A204.1 (cell line): Measurements from ENCODE around the gene TTLL11.

Source experiments
- FAIRE-seq: peaks from 2 replicates; lab custom pipeline; 2012; peaks lifted over from hg19 to GRCh38; lab: Jason Lieb, UNC

Gene TTLL11

GRCh38 chr9:121852651-121853616 lies 240.2 kb downstream of the TTLL11 start:
- no peak for FAIRE-seq

- FAIRE-seq: no peak
These were observed 240.9 kb downstream of the TTLL11 start for GRCh38 chr9:121852241-121852640.

DNA sequence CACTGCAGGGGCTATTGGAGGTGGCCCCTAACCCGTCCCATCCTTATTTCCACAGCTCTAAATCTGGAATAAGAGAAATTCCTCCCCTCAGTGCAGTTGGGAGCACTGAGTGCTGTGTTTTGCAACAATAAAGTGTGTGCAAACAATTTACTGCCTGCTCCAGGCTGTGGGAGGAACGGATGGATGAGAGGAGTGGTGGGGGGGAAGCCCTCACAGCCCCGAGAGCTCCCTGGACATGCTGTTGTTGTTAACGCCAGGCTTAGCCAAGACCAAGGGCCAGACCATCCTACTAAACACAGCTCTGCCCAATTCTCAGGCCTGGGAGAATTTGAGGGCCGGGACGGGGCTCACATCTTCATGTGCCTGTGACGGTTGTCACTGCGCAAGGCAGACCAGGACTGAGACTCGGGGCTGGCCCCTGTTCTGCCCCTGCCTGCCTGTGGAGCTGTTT lies 241.4 kb downstream of the TTLL11 start:
- FAIRE-seq: no peak

- no peak for FAIRE-seq
These were observed 242.7 kb downstream of the TTLL11 start for GRCh38 chr9:121850366-121850765.

GRCh38 chr9:121849554-121849953 lies 243.6 kb downstream of the TTLL11 start:
- no peak for FAIRE-seq

GRCh38 chr9:121844562-121844961 lies 248.5 kb downstream of the TTLL11 start:
- no peak for FAIRE-seq

GRCh38 chr9:121844098-121844497 lies 249.0 kb downstream of the TTLL11 start:
- no peak for FAIRE-seq

- no peak for FAIRE-seq
These were observed 250.5 kb downstream of the TTLL11 start for GRCh38 chr9:121842612-121842978.

DNA sequence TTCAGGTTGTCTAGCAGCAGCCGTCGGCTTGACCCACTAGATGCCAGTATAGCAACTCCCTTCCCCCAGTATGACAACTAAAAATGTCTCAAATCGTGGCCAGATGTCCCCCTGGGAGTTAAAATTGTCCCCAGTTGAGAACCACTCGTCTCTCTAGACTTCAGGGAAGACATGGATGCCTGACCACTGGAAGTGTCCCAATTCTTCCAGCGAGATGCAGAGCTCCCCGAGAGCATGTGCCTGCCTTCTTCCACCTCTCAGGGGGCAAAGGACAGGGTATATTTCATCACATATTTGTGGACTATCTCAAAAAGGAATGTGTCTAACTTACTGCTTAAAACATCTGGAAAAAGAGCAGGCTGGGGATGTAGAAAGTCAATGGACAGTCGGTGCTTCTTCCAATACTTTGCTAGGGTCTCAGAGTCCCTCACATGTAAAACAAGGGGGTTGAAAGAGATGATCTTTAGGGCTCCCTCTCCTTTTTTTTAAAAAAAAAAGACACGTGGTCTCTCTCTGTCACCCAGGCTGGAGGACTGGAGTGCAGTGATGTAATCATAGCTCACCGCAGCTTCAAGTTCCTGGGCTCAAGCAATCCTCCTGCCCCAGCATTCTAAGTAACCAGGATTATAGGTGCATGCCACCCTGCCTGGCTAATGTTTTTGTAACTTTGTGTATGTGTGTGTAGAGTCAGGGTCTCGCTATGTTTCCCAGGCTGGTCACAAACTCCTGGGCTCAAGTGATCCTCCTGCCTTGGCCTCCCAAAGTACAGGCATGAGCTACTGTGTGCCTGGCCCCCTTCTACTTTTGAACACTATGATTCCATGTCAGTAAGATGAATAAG lies 251.1 kb downstream of the TTLL11 start:
- no peak for FAIRE-seq

DNA sequence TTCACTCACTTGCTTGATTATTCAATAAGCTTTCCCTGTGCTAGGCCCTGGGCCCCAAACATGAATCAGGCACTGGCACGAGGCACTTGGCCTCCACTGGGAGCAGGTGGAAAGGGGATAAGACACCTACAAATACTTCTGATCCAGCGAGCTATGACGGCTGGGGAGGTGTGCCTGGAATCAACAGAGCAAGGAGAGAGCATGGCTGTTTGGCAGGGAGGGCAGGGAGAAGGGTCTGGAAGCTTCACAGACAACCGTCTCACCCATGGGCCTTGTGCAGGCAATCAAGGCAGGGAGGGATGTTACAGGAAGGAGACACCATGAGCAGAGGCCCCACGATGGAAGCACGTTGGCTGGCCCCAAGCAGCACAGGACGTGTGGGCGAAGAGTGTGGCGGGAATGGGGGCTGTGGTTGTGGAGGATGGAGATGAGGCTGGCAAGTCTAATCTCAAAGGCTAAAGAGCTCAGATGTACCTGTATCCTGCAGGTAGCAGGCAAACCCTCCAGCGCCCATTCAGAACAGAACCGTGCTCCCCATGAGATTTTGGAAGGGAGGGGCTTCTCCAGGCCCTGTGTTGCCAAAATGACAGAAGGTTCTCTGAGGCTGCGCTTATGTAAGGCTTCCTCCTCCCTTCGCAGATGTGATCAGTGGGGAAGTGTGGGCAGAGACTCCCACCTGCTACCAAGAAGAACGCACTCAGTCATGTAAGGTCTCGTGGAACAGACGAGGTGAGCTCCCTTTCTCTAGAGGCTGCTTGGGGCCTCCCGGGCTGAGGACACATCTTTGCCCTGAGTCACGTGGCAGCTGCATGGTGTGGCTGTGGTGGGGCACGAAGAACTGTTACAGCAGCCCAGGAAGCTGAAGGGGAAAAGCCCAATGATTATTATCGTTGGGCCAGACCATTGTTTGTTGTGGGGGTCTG lies 252.0 kb downstream of the TTLL11 start:
- no peak for FAIRE-seq

- no peak for FAIRE-seq
These were observed 253.2 kb downstream of the TTLL11 start for GRCh38 chr9:121839726-121840500.

- FAIRE-seq: no peak
These were observed 254.1 kb downstream of the TTLL11 start for GRCh38 chr9:121838746-121839669.

- FAIRE-seq: no peak
These were observed 255.8 kb downstream of the TTLL11 start for GRCh38 chr9:121837113-121837961.

- no peak for FAIRE-seq
These were observed 256.7 kb downstream of the TTLL11 start for GRCh38 chr9:121836366-121836885.

- no peak for FAIRE-seq
These were observed 257.3 kb downstream of the TTLL11 start for GRCh38 chr9:121835587-121836365.

DNA sequence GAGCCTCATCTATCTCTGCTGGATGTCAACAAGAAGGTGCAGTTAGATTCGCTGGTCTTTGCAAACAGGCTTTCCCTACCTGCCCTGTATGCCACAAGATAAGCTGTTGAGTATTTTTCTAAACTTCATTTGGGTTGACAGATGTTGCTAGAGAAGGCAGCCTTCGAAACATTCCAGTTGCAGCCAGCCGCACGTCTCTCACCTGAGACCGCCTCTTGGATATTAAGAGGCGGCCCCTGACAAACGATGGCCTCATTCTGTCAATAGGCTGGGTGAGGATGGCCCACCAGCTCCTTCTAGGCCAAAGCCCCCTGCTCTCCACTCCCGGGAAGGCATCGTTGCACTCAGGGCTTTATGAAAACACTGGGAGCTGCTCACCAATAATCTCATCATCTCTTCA lies 260.0 kb downstream of the TTLL11 start:
- no peak for FAIRE-seq

GRCh38 chr9:121831869-121832268 lies 261.2 kb downstream of the TTLL11 start:
- no peak for FAIRE-seq
